DMS153 treated with DMSO at 0.1 percent for 48 hours (cell line): Measurements from ENCODE around the gene MNAT1.
"Not testable (repeated sequence)": the region's sequence is repeated elsewhere in the genome, so short reads cannot be mapped to it uniquely, and the experiment has no call there.

ENCODE experiments used
- DNase-seq: peaks from one replicate; lab custom pipeline; 2025; ENCODE audit not compliant: unreplicated experiment; lab: John Stamatoyannopoulos, UW

Gene MNAT1

GRCh38 chr14:60736494-60736893, 1.9 kb downstream of the MNAT1 start:
- no peak for DNase-seq

GRCh38 chr14:60738843-60739508, 4.4 kb downstream of the MNAT1 start:
- DNase-seq: no peak

- DNase-seq: no peak
Measured at GRCh38 chr14:60744566-60744965, 10.0 kb downstream of the MNAT1 start.

GRCh38 chr14:60753264-60754119, 18.9 kb downstream of the MNAT1 start:
- DNase-seq: no peak

GRCh38 chr14:60756847-60757246, 22.3 kb downstream of the MNAT1 start:
- no peak for DNase-seq

- DNase-seq: no peak
Measured at GRCh38 chr14:60757567-60758002, 23.0 kb downstream of the MNAT1 start.

- DNase-seq: peak; percentile 18
Measured at GRCh38 chr14:60758885-60759284, 24.3 kb downstream of the MNAT1 start.

- DNase-seq: no peak
Measured at GRCh38 chr14:60760209-60760608, 25.6 kb downstream of the MNAT1 start.

- peak; percentile 39 for DNase-seq
Measured at GRCh38 chr14:60760644-60761364, 26.2 kb downstream of the MNAT1 start.

GRCh38 chr14:60768602-60769001, 34.0 kb downstream of the MNAT1 start:
- no peak for DNase-seq

GRCh38 chr14:60771117-60771516, 36.6 kb downstream of the MNAT1 start:
- DNase-seq: no peak

- no peak for DNase-seq
Measured at GRCh38 chr14:60773558-60773957, 39.0 kb downstream of the MNAT1 start.

- no peak for DNase-seq
Measured at GRCh38 chr14:60775296-60775695, 40.7 kb downstream of the MNAT1 start.

GRCh38 chr14:60777856-60778578, 43.5 kb downstream of the MNAT1 start:
- no peak for DNase-seq

- DNase-seq: not testable (repeated sequence)
Measured at GRCh38 chr14:60779745-60780514, 45.4 kb downstream of the MNAT1 start.

- not testable (repeated sequence) for DNase-seq
Measured at GRCh38 chr14:60780558-60780957, 46.0 kb downstream of the MNAT1 start.

GRCh38 chr14:60786905-60787304, 52.3 kb downstream of the MNAT1 start:
- DNase-seq: no peak

GRCh38 chr14:60789656-60790055, 55.1 kb downstream of the MNAT1 start:
- DNase-seq: no peak

- no peak for DNase-seq
Measured at GRCh38 chr14:60790850-60791249, 56.3 kb downstream of the MNAT1 start.

GRCh38 chr14:60796434-60796833, 61.9 kb downstream of the MNAT1 start:
- DNase-seq: no peak
